ENCODE results near the gene GPHN.

Gene GPHN

GRCh38 chr14:67172520-67172919, 664.6 kb downstream of the GPHN start:
- H3K4me3 ChIP-seq (ENCODE audit: low read depth in 1 of 2, low read length in 1 of 2), result no peak overlapping the region

GRCh38 chr14:67173719-67174118, 665.8 kb downstream of the GPHN start:
- no peak for TF ChIP-seq CTCF (IDR thresholded peaks at IDR 0.05)
- no peaks in the 10 kb centered on the region for H3K27me3 ChIP-seq
- no peaks in the 10 kb centered on the region for H3K36me3 ChIP-seq
- no peak overlapping the region for H3K27ac ChIP-seq
- no peak overlapping the region for H3K4me3 ChIP-seq (ENCODE audit: low read depth in 1 of 2, low read length in 1 of 2)
- H3K4me1 ChIP-seq (ENCODE audit: control insufficient read depth in 1 of 2, insufficient read depth in 1 of 2, low read depth in 1 of 2, low read length in 1 of 2), result no peaks in the 10 kb centered on the region
- peaks cover 2% of the 10 kb centered on the region for H3K9me3 ChIP-seq

More at GRCh38 chr14:67172520-67172919, 664.6 kb downstream of the GPHN start:
- no peaks in the 10 kb centered on the region for H3K4me1 ChIP-seq (ENCODE audit: control insufficient read depth in 1 of 2, insufficient read depth in 1 of 2, low read depth in 1 of 2, low read length in 1 of 2)
- H3K27ac ChIP-seq, result no peak overlapping the region
- H3K9me3 ChIP-seq, result no peaks in the 10 kb centered on the region
- H3K27me3 ChIP-seq, result no peaks in the 10 kb centered on the region
- H3K36me3 ChIP-seq, result no peaks in the 10 kb centered on the region
- no peak for TF ChIP-seq CTCF (IDR thresholded peaks at IDR 0.05)

GRCh38 chr14:67186172-67186768, 678.3 kb downstream of the GPHN start:
- Histone ChIP-seq H3K27ac (no peak overlapping the region), H3K36me3 (no peaks in the 10 kb centered on the region), H3K9me3 (no peaks in the 10 kb centered on the region), H3K4me3 (ENCODE audit: low read depth in 1 of 2, low read length in 1 of 2) (no peak overlapping the region), H3K4me1 (ENCODE audit: control insufficient read depth in 1 of 2, insufficient read depth in 1 of 2, low read depth in 1 of 2, low read length in 1 of 2) (no peaks in the 10 kb centered on the region), H3K27me3 (no peaks in the 10 kb centered on the region)
- TF ChIP-seq CTCF (IDR thresholded peaks at IDR 0.05), result no peak

GRCh38 chr14:67186789-67187584, 679.0 kb downstream of the GPHN start:
- no peak overlapping the region for H3K4me3 ChIP-seq (ENCODE audit: low read depth in 1 of 2, low read length in 1 of 2)
- TF ChIP-seq CTCF (IDR thresholded peaks at IDR 0.05), result no peak

GRCh38 chr14:67187826-67188225, 679.9 kb downstream of the GPHN start:
- no peak for TF ChIP-seq CTCF (IDR thresholded peaks at IDR 0.05)
- Histone ChIP-seq H3K9me3 (no peaks in the 10 kb centered on the region), H3K27me3 (no peaks in the 10 kb centered on the region), H3K4me3 (ENCODE audit: low read depth in 1 of 2, low read length in 1 of 2) (no peak overlapping the region), H3K27ac (no peak overlapping the region), H3K36me3 (no peaks in the 10 kb centered on the region), H3K4me1 (ENCODE audit: control insufficient read depth in 1 of 2, insufficient read depth in 1 of 2, low read depth in 1 of 2, low read length in 1 of 2) (no peaks in the 10 kb centered on the region)

More at GRCh38 chr14:67186789-67187584, 679.0 kb downstream of the GPHN start:
- Histone ChIP-seq H3K36me3 (no peaks in the 10 kb centered on the region), H3K27ac (no peak overlapping the region), H3K9me3 (no peaks in the 10 kb centered on the region), H3K27me3 (no peaks in the 10 kb centered on the region), H3K4me1 (ENCODE audit: control insufficient read depth in 1 of 2, insufficient read depth in 1 of 2, low read depth in 1 of 2, low read length in 1 of 2) (no peaks in the 10 kb centered on the region)
